Right lobe of liver (tissue), 4 donors: Measurements from ENCODE around the gene CTDSP2.

Experiments
- CTCF ChIP-seq, 4 donors: fragments of 200-600 bp in 3 of 4; fragments of 450-650 bp in 1 of 4; IDR thresholded peaks; one replicate each; pipeline versions ENCODE4 v1.5.1 to v1.8.0; 2016 to 2022; ENCODE audit warnings: antibody characterized with exemption in 4 of 4, mild to moderate bottlenecking in 2 of 4
- POLR2A ChIP-seq: fragments of 450-650 bp; IDR thresholded peaks from one replicate; pipeline ENCODE4 v1.6.1; 2017; ENCODE audit warnings: antibody characterized with exemption, mild to moderate bottlenecking
- donor health status: DM: no; HTN: no; CAD: no.
- donor health status: DM: no; HTN: no; CAD: no.
- donor health status: DM: no; HTN: yes; CAD: no.

- TF ChIP-seq POLR2A (no peak), CTCF (IDR thresholded peaks at IDR 0.05) (no peak)
Observed at GRCh38 chr12:57830393-57830792, 16.1 kb downstream of the CTDSP2 start.
